Natural killer cell (primary cell): ENCODE results near the gene HDLBP. TPM values are rescaled to one million over a fixed set of nuclear protein-coding genes. Genes with fewer than 3 reads are reported as not detected.
A peak's percentile ranks its signal among the peaks of the same experiment; 100 is the strongest.

Experiments
- ATAC-seq, 3 donors: fragments of 150-1000 bp in 2 of 3; fragments of 200-7000 bp in 1 of 3; cut with Tn5 transposase; 1 replicate in 1 of 3; 2 replicates in 2 of 3; pipeline ENCODE4 v1.10.0; 2021; ENCODE audit warnings: mild to moderate bottlenecking in 2 of 3, moderate library complexity in 2 of 3
- DNase-seq, 2 donors: peaks; one replicate each; pipeline versions ENCODE4 v3.0.0 to v3.0.0-alpha.2; 2013 to 2021; ENCODE audit warnings: mixed read lengths in 1 of 2
- H3K27ac ChIP-seq: one replicate; pipeline ENCODE4 v1.5.1; 2013; ENCODE audit warnings: mild to moderate bottlenecking, low read length
- H3K27me3 ChIP-seq: one replicate; pipeline ENCODE4 v1.6.1; 2013; ENCODE audit warnings: low read length; ENCODE audit not compliant: control insufficient read depth, insufficient read depth
- H3K36me3 ChIP-seq: one replicate; pipeline ENCODE4 v1.6.1; 2013; ENCODE audit warnings: low read length; ENCODE audit not compliant: control insufficient read depth, insufficient read depth
- H3K4me1 ChIP-seq: one replicate; pipeline ENCODE4 v1.6.1; 2013; ENCODE audit warnings: low read length; ENCODE audit not compliant: control insufficient read depth, insufficient read depth
- H3K4me3 ChIP-seq: one replicate; pipeline ENCODE4 v1.5.1; 2013; ENCODE audit warnings: low read length
- H3K9me3 ChIP-seq: one replicate; pipeline ENCODE4 v1.6.1; 2013; ENCODE audit warnings: low read length; ENCODE audit not compliant: control insufficient read depth, insufficient read depth
- H3K27ac Mint-ChIP-seq, 2 donors: one replicate each; pipeline ENCODE4 v1.8.0; 2022; ENCODE audit warnings: mild to moderate bottlenecking in 2 of 2, mixed read lengths in 2 of 2, moderate library complexity in 1 of 2
- H3K27me3 Mint-ChIP-seq, 2 donors: one replicate each; pipeline ENCODE4 v1.8.0; 2022; ENCODE audit warnings: low read depth in 2 of 2, mixed read lengths in 2 of 2
- H3K36me3 Mint-ChIP-seq: one replicate; pipeline ENCODE4 v1.8.0; 2022; ENCODE audit warnings: mixed read lengths
- H3K4me1 Mint-ChIP-seq, 2 donors: one replicate each; pipeline ENCODE4 v1.8.0; 2022; ENCODE audit warnings: mixed read lengths in 2 of 2
- H3K4me3 Mint-ChIP-seq: one replicate; pipeline ENCODE4 v1.8.0; 2022; ENCODE audit warnings: mild to moderate bottlenecking, moderate library complexity, mixed read lengths
- H3K9me3 Mint-ChIP-seq, 2 donors: one replicate each; pipeline ENCODE4 v1.8.0; 2022; ENCODE audit warnings: mixed read lengths in 2 of 2
- CTCF ChIP-seq: fragments of 200-600 bp; IDR thresholded peaks from one replicate; pipeline ENCODE4 v1.8.0; 2022; ENCODE audit warnings: antibody characterized with exemption
- WGBS: methylation state at CpG from one replicate; pipeline ENCODE4 v1.1.7; 2013; ENCODE audit warnings: missing lambda C conversion rate; ENCODE audit not compliant: insufficient coverage; 5-methylcytosine and 5-hydroxymethylcytosine counted together
- intact Hi-C: fragments of 100-400 bp; cut with micrococcal nuclease; formaldehyde crosslinking; loops from one replicate; pipeline ENCODE4 v1.14.2; 2022
- total RNA-seq, 4 donors: library from RNA; stranded (reverse); fragments of 120-200 nt in 1 of 4; gene quantifications; one replicate each; pipeline versions ENCODE4 v1.2.3 to v1.2.4, GENCODE V29; 2013 to 2022

The HDLBP gene
- total RNA-seq, 3 donors from 2014 or later (not counting 1 experiment from before 2014, with no cell fraction given), result 170 to 200 (median 177) TPM

GRCh38 chr2:241308832-241309500 lies 6.5 kb downstream of the HDLBP start:
- Histone ChIP-seq H3K4me3 (no peak overlapping the region), H3K9me3 (no peaks in the 10 kb centered on the region), H3K36me3 (no peaks in the 10 kb centered on the region), H3K27ac (peak overlapping the region; percentile 62), H3K27me3 (no peaks in the 10 kb centered on the region), H3K4me1 (peaks cover 44% of the 10 kb centered on the region)
- DNase-seq, result no peak
- intact Hi-C loops, result no loop called here
- H3K4me3 Mint-ChIP-seq, result peak overlapping the region; percentile 57
- H3K4me1 Mint-ChIP-seq, result peaks cover 54 to 59% of the 10 kb centered on the region in 2 donors
- no peak for TF ChIP-seq CTCF
- H3K36me3 Mint-ChIP-seq, result no peaks in the 10 kb centered on the region
- ATAC-seq, result no peak
- H3K27ac Mint-ChIP-seq, result peak overlapping the region; percentile 78 to 85
- 93% methylated on average over 17 of the region's 18 CpGs for WGBS
- no peaks in the 10 kb centered on the region for H3K9me3 Mint-ChIP-seq
- no peaks in the 10 kb centered on the region for H3K27me3 Mint-ChIP-seq

GRCh38 chr2:241308267-241308666 lies 7.2 kb downstream of the HDLBP start:
- no peaks in the 10 kb centered on the region for H3K9me3 Mint-ChIP-seq
- intact Hi-C loops, result no loop called here

DNA sequence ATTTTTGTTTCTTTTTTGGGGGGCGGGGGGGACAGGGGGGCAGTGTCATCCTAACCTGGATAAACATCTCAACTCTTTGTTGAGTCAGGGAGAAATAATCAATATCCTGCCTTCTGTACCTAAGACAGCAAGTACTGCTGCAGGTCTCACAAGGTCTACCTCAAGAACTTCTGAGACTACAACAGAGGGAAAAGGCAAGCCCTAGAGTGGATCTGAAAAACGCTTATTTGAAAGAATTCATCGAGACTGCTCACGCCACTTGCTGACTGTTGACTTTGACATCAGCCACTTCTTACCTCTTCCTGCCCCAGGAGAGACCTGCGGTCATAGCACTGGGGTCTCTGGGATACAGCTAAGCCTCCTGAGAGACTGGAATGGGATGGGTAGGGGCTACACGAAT lies 8.4 kb downstream of the HDLBP start:
- H3K9me3 Mint-ChIP-seq, result no peaks in the 10 kb centered on the region
- DNase-seq (no peak), ATAC-seq (no peak)
- H3K27ac ChIP-seq, result no peak overlapping the region
- H3K4me1 ChIP-seq, result peaks cover 58% of the 10 kb centered on the region
- H3K27me3 ChIP-seq, result no peaks in the 10 kb centered on the region
- no peaks in the 10 kb centered on the region for H3K9me3 ChIP-seq
- 82% methylated on average over 6 of the region's 6 CpGs for WGBS
- no peaks in the 10 kb centered on the region for H3K27me3 Mint-ChIP-seq
- no peak overlapping the region for H3K27ac Mint-ChIP-seq
- intact Hi-C loops, result no loop called here
- TF ChIP-seq CTCF, result no peak
- no peak overlapping the region for H3K4me3 ChIP-seq
- H3K4me3 Mint-ChIP-seq, result no peak overlapping the region
- H3K36me3 Mint-ChIP-seq, result no peaks in the 10 kb centered on the region
- H3K4me1 Mint-ChIP-seq, result peaks cover 59 to 67% of the 10 kb centered on the region in 2 donors
- H3K36me3 ChIP-seq, result no peaks in the 10 kb centered on the region

More at GRCh38 chr2:241308267-241308666, 7.2 kb downstream of the HDLBP start:
- Histone ChIP-seq H3K27me3 (no peaks in the 10 kb centered on the region), H3K27ac (no peak overlapping the region), H3K9me3 (no peaks in the 10 kb centered on the region), H3K4me1 (peaks cover 46% of the 10 kb centered on the region), H3K36me3 (no peaks in the 10 kb centered on the region), H3K4me3 (no peak overlapping the region)
- no peak for TF ChIP-seq CTCF
- no peak for ATAC-seq
- Mint-ChIP-seq H3K27ac (peak overlapping the region; percentile 54 to 85), H3K36me3 (no peaks in the 10 kb centered on the region), H3K4me3 (no peak overlapping the region), H3K27me3 (no peaks in the 10 kb centered on the region), H3K4me1 (peaks cover 57 to 61% of the 10 kb centered on the region in 2 donors)
- no peak for DNase-seq
- WGBS, result 96% methylated on average over 4 of the region's 5 CpGs
